HepG2 (cell line): ENCODE results near the gene TBX3. TPM values are rescaled to one million over a fixed set of nuclear protein-coding genes. Genes with fewer than 3 reads are reported as not detected.

Source experiments
- AGO1 ChIP-seq: fragments of 200-400 bp; formaldehyde crosslinking; IDR thresholded peaks from 2 replicates; pipeline ENCODE4 v1.6.1; 2017; ENCODE audit warnings: mild to moderate bottlenecking, low read depth, low read length, moderate library complexity; ENCODE audit not compliant: poor library complexity, severe bottlenecking
- AGO2 ChIP-seq: fragments of 200-400 bp; formaldehyde crosslinking; optimal IDR thresholded peaks from 2 replicates; pipeline ENCODE3; 2017; ENCODE audit warnings: mild to moderate bottlenecking, low read depth, low read length, moderate library complexity
- GATAD2A ChIP-seq: IDR thresholded peaks from 2 replicates; pipeline ENCODE4 v1.6.1; 2016
- HMGXB4 ChIP-seq, 2 experiments: sonication (generic) in 1 of 2; formaldehyde crosslinking in 1 of 2; IDR thresholded peaks; 2 replicates each; pipeline versions ENCODE4 v1.4.0 to v1.6.1; 2018 to 2020; ENCODE audit warnings: missing genetic modification reagents in 2 of 2, borderline replicate concordance in 1 of 2, low read depth in 1 of 2, mild to moderate bottlenecking in 1 of 2, missing biosample characterization in 1 of 2
- HNF4G ChIP-seq, 2 experiments: sonication (generic) in 1 of 2; formaldehyde crosslinking in 1 of 2; IDR thresholded peaks; 2 replicates each; pipeline versions ENCODE4 v1.4.0 to v1.6.1; 2011 to 2020; ENCODE audit warnings: borderline replicate concordance in 2 of 2, low read depth in 2 of 2, mild to moderate bottlenecking in 2 of 2, low read length in 1 of 2, missing genetic modification reagents in 1 of 2, moderate library complexity in 1 of 2
- HNRNPL ChIP-seq: fragments of 200-400 bp; formaldehyde crosslinking; IDR thresholded peaks from 2 replicates; pipeline ENCODE4 v1.6.1; 2017; ENCODE audit warnings: mild to moderate bottlenecking, low read depth, low read length
- NR2F2 ChIP-seq: IDR thresholded peaks from 2 replicates; pipeline ENCODE4 v1.6.1; 2012; ENCODE audit warnings: low read depth, inconsistent platforms, borderline replicate concordance
- PRPF4 ChIP-seq: fragments of 200-400 bp; formaldehyde crosslinking; IDR thresholded peaks from 2 replicates; pipeline ENCODE4 v1.6.1; 2016; ENCODE audit warnings: low read length, low read depth; ENCODE audit not compliant: poor library complexity, severe bottlenecking
- RBFOX2 ChIP-seq: fragments of 200-400 bp; formaldehyde crosslinking; IDR thresholded peaks from 2 replicates; pipeline ENCODE4 v1.6.1; 2017; ENCODE audit warnings: low read depth, mild to moderate bottlenecking, low read length
- SPEN ChIP-seq: sonication (generic); formaldehyde crosslinking; IDR thresholded peaks from 2 replicates; pipeline ENCODE4 v1.5.1; 2020; ENCODE audit warnings: low read depth, mild to moderate bottlenecking, missing genetic modification reagents
- SRSF4 ChIP-seq: fragments of 200-400 bp; formaldehyde crosslinking; IDR thresholded peaks from one replicate; pipeline ENCODE4 v1.6.1; 2018; ENCODE audit warnings: mild to moderate bottlenecking, low read depth, low read length, moderate library complexity; ENCODE audit not compliant: poor library complexity, severe bottlenecking
- THAP11 ChIP-seq: IDR thresholded peaks from 2 replicates; pipeline ENCODE4 v1.6.1; 2016; ENCODE audit warnings: missing biosample characterization, missing genetic modification reagents
- ZBTB33 ChIP-seq: sonication (generic); formaldehyde crosslinking; IDR thresholded peaks from 2 replicates; pipeline ENCODE4 v1.4.0; 2020; ENCODE audit warnings: missing genetic modification reagents
- ZBTB38 ChIP-seq: sonication (generic); formaldehyde crosslinking; IDR thresholded peaks from 2 replicates; pipeline ENCODE4 v1.5.1; 2020; ENCODE audit warnings: mild to moderate bottlenecking, missing genetic modification reagents
- ZFAT ChIP-seq: sonication (generic); formaldehyde crosslinking; conservative IDR thresholded peaks from 2 replicates; pipeline ENCODE4 v1.8.1; 2023; ENCODE audit warnings: missing genetic modification reagents, inconsistent platforms
- ZNF33B ChIP-seq: sonication (generic); formaldehyde crosslinking; IDR thresholded peaks from 2 replicates; pipeline ENCODE4 v1.5.1; 2020; ENCODE audit warnings: mild to moderate bottlenecking, missing genetic modification reagents
- ZNF773 ChIP-seq: sonication (generic); formaldehyde crosslinking; IDR thresholded peaks from 2 replicates; pipeline ENCODE4 v1.4.0; 2020; ENCODE audit warnings: missing genetic modification reagents, borderline replicate concordance
- polyA plus RNA-seq, 8 experiments: library from polyadenylated mRNA; depleted of rRNA in 3 of 8; stranded (reverse) in 7 of 8; unstranded in 1 of 8; fragments of >200 nt; fragmentation: Illumina TruSeq in 4 of 8; extraction: Trizol in 4 of 8; gene quantifications; 2 replicates each; pipeline versions ENCODE4 v1.2.1 to v1.2.3, GENCODE V29; 2011 to 2016; ENCODE audit warnings: low read depth in 4 of 8, missing spikeins in 1 of 8, mixed read lengths in 1 of 8; ENCODE audit not compliant: insufficient read depth in 1 of 8
- total RNA-seq, 5 experiments: library from RNA; depleted of rRNA; stranded (reverse); fragments of >200 nt; fragmentation: Illumina TruSeq; extraction: Trizol; gene quantifications; 2 replicates each; pipeline ENCODE4 v1.2.3, GENCODE V29; 2016; ENCODE audit warnings: low read depth in 1 of 5

TBX3 gene
- total and polyA plus RNA-seq, 2 of the 13 experiments (the other 11 are each of a cell fraction or from before 2014, with no cell fraction given): 27.1 to 42.4 TPM

GRCh38 chr12:114671443-114672411 is 12.2 kb downstream of the TBX3 start (continued):
- TF ChIP-seq HMGXB4 (CRISPR knock-in tag; IDR thresholded peaks at IDR 0.05; ENCODE audit: borderline replicate concordance in 1 of 2, low read depth in 1 of 2) (no peak), AGO2 (peak; percentile 100), ZBTB33 (peak; percentile 74), RBFOX2 (peak; percentile 94), GATAD2A (CRISPR knock-in tag) (no peak), ZNF773 (CRISPR knock-in tag) (no peak), ZBTB38 (CRISPR knock-in tag) (peak; percentile 87; the same call in 1 of the 2 replicates), NR2F2 (no peak), SPEN (no peak), ZFAT (CRISPR knock-in tag) (no peak), AGO1 (peak; percentile 58), THAP11 (CRISPR knock-in tag) (no peak), PRPF4 (peak; percentile 31), ZNF33B (no peak), SRSF4 (peak; percentile 30), HNF4G (IDR thresholded peaks at IDR 0.05; ENCODE audit: borderline replicate concordance, low read depth, low read length) (no peak), HNF4G (CRISPR knock-in tag; IDR thresholded peaks at IDR 0.05; ENCODE audit: borderline replicate concordance, low read depth) (no peak), HNRNPL (0 out of 2 replicates have a peak, but pooled peaks have one; percentile 25)
- TF ChIP-seq, all 625 proteins: peak for 13
